Adrenal gland (tissue), 12 donors: ENCODE data around the gene LRRTM2. TPM values are rescaled to one million over a fixed set of nuclear protein-coding genes. Genes with fewer than 3 reads are reported as not detected.

Experiments
- DNase-seq, 7 donors: peaks; one replicate each; pipeline ENCODE4 v3.0.0-alpha.2; 2019 to 2020
- H3K27ac ChIP-seq, 5 donors: fragments of 200-600 bp; sonication (generic) in 4 of 5; 1 replicate in 3 of 5; 2 replicates in 2 of 5; pipeline versions ENCODE4 v1.5.1 to v1.8.0; 2016 to 2020; ENCODE audit warnings: mild to moderate bottlenecking in 1 of 5
- H3K27me3 ChIP-seq: fragments of 200-600 bp; 2 replicates; pipeline ENCODE4 v1.8.0; 2021
- H3K36me3 ChIP-seq, 2 donors: fragments of 200-600 bp; replicated peaks in 1 of 2; 1 replicate in 1 of 2; 2 replicates in 1 of 2; pipeline versions ENCODE4 v1.5.1 to v1.8.0; 2018 to 2022
- H3K4me1 ChIP-seq, 2 donors: fragments of 200-600 bp; replicated peaks in 1 of 2; 1 replicate in 1 of 2; 2 replicates in 1 of 2; pipeline versions ENCODE4 v1.5.1 to v1.8.0; 2018 to 2021
- H3K4me3 ChIP-seq, 4 donors: fragments of 200-600 bp; sonication (generic) in 3 of 4; one replicate each; pipeline ENCODE4 v1.5.1; 2016 to 2018
- H3K9me3 ChIP-seq, 3 donors: fragments of 200-600 bp; sonication (generic) in 1 of 3; replicated peaks in 1 of 3; 1 replicate in 2 of 3; 2 replicates in 1 of 3; pipeline versions ENCODE4 v1.5.1 to v1.8.0; 2016 to 2021
- CTCF ChIP-seq, 6 experiments: fragments of 450-650 bp in 4 of 6; fragments of 200-600 bp in 2 of 6; sonication (generic) in 1 of 6; IDR thresholded peaks; 1 replicate in 5 of 6; 2 replicates in 1 of 6; pipeline versions ENCODE4 v1.5.1 to v1.8.0; 2016 to 2021; ENCODE audit warnings: antibody characterized with exemption in 6 of 6, mild to moderate bottlenecking in 2 of 6, moderate library complexity in 1 of 6
- POLR2A ChIP-seq, 2 donors: fragments of 450-650 bp; IDR thresholded peaks; one replicate each; pipeline ENCODE4 v1.6.1; 2017; ENCODE audit warnings: antibody characterized with exemption in 2 of 2, mild to moderate bottlenecking in 2 of 2, moderate library complexity in 1 of 2
- WGBS, 4 donors: extraction: QIAGEN DNeasy Blood & Tissue Kit in 2 of 4; methylation state at CpG; one replicate each; pipeline versions ENCODE4 v1.1.5 to v1.1.7; 2013 to 2017; 5-methylcytosine and 5-hydroxymethylcytosine counted together
- intact Hi-C, 2 donors: fragments of 100-400 bp; cut with DNase I; formaldehyde crosslinking; loops; one replicate each; pipeline versions ENCODE4 v1.14.1 to v1.15.0; 2022 to 2023
- polyA plus RNA-seq, 3 donors: library from polyadenylated mRNA; stranded (reverse); fragments of 200-250 nt in 2 of 3; fragments of 350-450 nt in 1 of 3; fragmentation: Illumina TruSeq in 1 of 3; extraction: RNeasy Lipid Tissue Mini Kit (QIAGEN cat#74804) in 1 of 3; gene quantifications; one replicate each; pipeline ENCODE4 v1.2.3, GENCODE V29; 2013 to 2014
- total RNA-seq, 9 donors: library from RNA; depleted of rRNA in 4 of 9; stranded (reverse); fragments of >200 nt in 4 of 9; fragments of 120-200 nt in 1 of 9; fragmentation: NEBNext Ultra II Directional in 1 of 9; extraction: Animal tissue kit (Norgen Biotek cat#: 25700) in 1 of 9; gene quantifications; one replicate each; pipeline versions ENCODE4 v1.1.0 to v1.2.4, GENCODE V29; 2013 to 2023
- donor health status: healthy with polysubstance abuse.
- donor health status: Bipolar disorder and iron deficiency.
- donor health status: DM: yes; HTN: yes; CAD: no.
- donor health status: DM: no; HTN: no; CAD: no.
- donor health status: DM: no; HTN: no; CAD: no.
- donor health status: DM: yes; HTN: yes; CAD: no.

LRRTM2 gene
- total and polyA plus RNA-seq, 12 donors, result 0.07 to 1.6 (median 0.86) TPM; not detected in 3

- TF ChIP-seq CTCF (IDR thresholded peaks at IDR 0.05), result no peak
- TF ChIP-seq POLR2A (IDR thresholded peaks at IDR 0.05), result no peak
- no peak overlapping the region for H3K27ac ChIP-seq
- DNase-seq, result no peak
- H3K4me3 ChIP-seq, result no peak overlapping the region
- intact Hi-C loops, result no loop called here
- no peaks in the 10 kb centered on the region for H3K36me3 ChIP-seq
- H3K9me3 ChIP-seq, result no peaks in the 10 kb centered on the region
- H3K27me3 ChIP-seq, result no peaks in the 10 kb centered on the region
- peaks cover 4 to 9% of the 10 kb centered on the region in 2 donors for H3K4me1 ChIP-seq
Measured at GRCh38 chr5:138911441-138911840, 36.3 kb upstream of the LRRTM2 start.

- Histone ChIP-seq H3K36me3 (peaks cover 0 to 6% of the 10 kb centered on the region in 2 donors), H3K4me1 (peaks cover 4 to 9% of the 10 kb centered on the region in 2 donors), H3K27ac (no peak overlapping the region), H3K27me3 (no peaks in the 10 kb centered on the region), H3K4me3 (no peak overlapping the region), H3K9me3 (no peaks in the 10 kb centered on the region)
- no peak for DNase-seq
- TF ChIP-seq CTCF (IDR thresholded peaks at IDR 0.05), result no peak
- intact Hi-C loops, result no loop called here
- 89 to 98% (median 94%) methylated on average over 7 of the region's 7 CpGs for WGBS, 4 donors
Measured at GRCh38 chr5:138910546-138911185, 35.5 kb upstream of the LRRTM2 start.

- H3K4me3 ChIP-seq, result no peak overlapping the region
- H3K4me1 ChIP-seq, result peaks cover 4 to 9% of the 10 kb centered on the region in 2 donors
- no peak for TF ChIP-seq POLR2A (IDR thresholded peaks at IDR 0.05)
- TF ChIP-seq CTCF (IDR thresholded peaks at IDR 0.05), result no peak
- DNase-seq, result no peak
- WGBS, 4 donors, result 89 to 98% (median 91%) methylated on average over 2 of the region's 2 CpGs
- H3K27me3 ChIP-seq, result no peaks in the 10 kb centered on the region
- intact Hi-C loops, result no loop called here
- no peak overlapping the region for H3K27ac ChIP-seq
- no peaks in the 10 kb centered on the region for H3K9me3 ChIP-seq
- peaks cover 0 to 15% of the 10 kb centered on the region in 2 donors for H3K36me3 ChIP-seq
Measured at GRCh38 chr5:138909734-138910133, 34.6 kb upstream of the LRRTM2 start.

GRCh38 chr5:138905541-138905940, 30.4 kb upstream of the LRRTM2 start:
- 98 to 100% (median 100%) methylated on average over 1 of the region's 1 CpG for WGBS, 4 donors
- intact Hi-C loops, result no loop called here
- Histone ChIP-seq H3K27me3 (no peaks in the 10 kb centered on the region), H3K4me3 (no peak overlapping the region), H3K9me3 (no peaks in the 10 kb centered on the region), H3K4me1 (peaks cover 0 to 4% of the 10 kb centered on the region in 2 donors), H3K27ac (no peak overlapping the region), H3K36me3 (peaks cover 0 to 25% of the 10 kb centered on the region in 2 donors)
- TF ChIP-seq POLR2A (IDR thresholded peaks at IDR 0.05), result no peak
- no peak for TF ChIP-seq CTCF (IDR thresholded peaks at IDR 0.05)
- DNase-seq, result no peak
